Pancreas (tissue), 10 donors: ENCODE results near the gene OCRL. TPM values are rescaled to one million over a fixed set of nuclear protein-coding genes. Genes with fewer than 3 reads are reported as not detected.

Experiments used
- ATAC-seq, 4 donors: fragments of 200-7000 bp; cut with Tn5 transposase; one replicate each; pipeline versions ENCODE4 v1.8.0 to v1.9.1; 2020; ENCODE audit warnings: mild to moderate bottlenecking in 4 of 4, moderate library complexity in 4 of 4
- DNase-seq, 6 donors: peaks; one replicate each; pipeline ENCODE4 v3.0.0-alpha.2; 2020
- FAIRE-seq: peaks from 2 replicates; lab custom pipeline; 2012; peaks lifted over from hg19 to GRCh38; lab: Jason Lieb, UNC
- H3K27ac ChIP-seq, 4 donors: fragments of 200-600 bp; sonication (generic); 1 replicate in 3 of 4; 2 replicates in 1 of 4; pipeline versions ENCODE4 v1.5.0 to v1.8.0; 2020
- H3K27me3 ChIP-seq, 4 donors: fragments of 200-600 bp; one replicate each; pipeline ENCODE4 v1.8.0; 2021
- H3K36me3 ChIP-seq, 3 donors: fragments of 200-600 bp; sonication (generic) in 1 of 3; one replicate each; pipeline versions ENCODE4 v1.5.0 to v1.8.0; 2020 to 2021
- H3K4me1 ChIP-seq, 3 donors: fragments of 200-600 bp; one replicate each; pipeline ENCODE4 v1.8.0; 2021
- H3K4me3 ChIP-seq, 4 donors: fragments of 200-600 bp; sonication (generic) in 2 of 4; one replicate each; pipeline versions ENCODE4 v1.5.0 to v1.8.0; 2020 to 2021
- H3K9me3 ChIP-seq, 4 donors: fragments of 200-600 bp; one replicate each; pipeline ENCODE4 v1.8.0; 2021
- WGBS, 2 donors: extraction: QIAGEN DNeasy Blood & Tissue Kit; methylation state at CpG; one replicate each; pipeline ENCODE4 v1.1.7; 2013; 5-methylcytosine and 5-hydroxymethylcytosine counted together
- intact Hi-C, 3 donors: fragments of 100-400 bp; cut with DNase I; formaldehyde crosslinking; loops; one replicate each; pipeline versions ENCODE4 v1.11.1 to v1.14.2; 2022
- polyA plus RNA-seq, 2 donors: library from polyadenylated mRNA; stranded (reverse); fragments of 200-250 nt; gene quantifications; one replicate each; pipeline ENCODE4 v1.2.3, GENCODE V29; 2013
- total RNA-seq, 6 donors: library from RNA; stranded (reverse); fragmentation: NEBNext Ultra II Directional in 4 of 6; extraction: Animal tissue kit (Norgen Biotek cat#: 25700) in 4 of 6; gene quantifications; one replicate each; pipeline versions ENCODE4 v1.2.1 to v1.2.4, GENCODE V29; 2021 to 2023
- TF ChIP-seq, protein P1 (sequence below), 4 donors: fragments of 200-600 bp; sonication (generic) in 3 of 4; IDR thresholded peaks; one replicate each; pipeline versions ENCODE4 v1.5.0 to v1.8.0; 2021; ENCODE audit warnings: antibody characterized with exemption in 4 of 4
- donor health status: healthy with polysubstance abuse.
- donor health status: DM: no; HTN: no; CAD: no; lungs with moderate emphysema.
- donor health status: DM: no; HTN: no; CAD: no.
- donor health status: control.
- donor health status: control.
- donor health status: Bipolar disorder and iron deficiency.
- donor health status: DM: yes; HTN: yes; CAD: no.
- donor health status: DM: no; HTN: no; CAD: no.
- donor health status: DM: no; HTN: no; CAD: no.
- donor health status: DM: yes; HTN: yes; CAD: no.

OCRL gene
- total and polyA plus RNA-seq, 8 donors = 6.9 to 16.2 (median 9.7) TPM

DNA sequence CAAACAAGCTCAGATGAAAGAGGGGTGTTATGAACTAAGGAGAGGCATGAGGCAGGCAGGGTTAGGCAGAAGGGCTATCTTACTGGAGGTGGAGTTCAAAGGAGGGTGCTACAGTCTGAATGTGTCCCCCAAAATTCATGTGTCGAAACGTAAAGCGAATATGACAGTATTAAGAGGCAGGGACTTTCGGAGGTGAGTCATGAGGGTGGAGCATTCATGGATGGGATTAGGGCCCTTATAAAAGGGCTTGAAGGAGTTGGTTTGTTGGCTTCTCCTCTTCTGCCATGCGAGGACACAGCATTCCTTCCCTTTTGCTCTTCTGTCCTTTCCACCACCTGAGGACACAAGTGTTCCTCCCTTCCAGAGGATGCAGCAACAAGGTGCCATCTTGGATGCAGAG is 91.8 kb downstream of the OCRL start:
- no peak for DNase-seq
- Histone ChIP-seq H3K4me3 (no peak overlapping the region), H3K9me3 (no peaks in the 10 kb centered on the region), H3K27ac (no peak overlapping the region), H3K27me3 (no peaks in the 10 kb centered on the region), H3K4me1 (no peaks in the 10 kb centered on the region), H3K36me3 (no peaks in the 10 kb centered on the region)
- ATAC-seq = no peak
- intact Hi-C loops = loop anchor here in 1 of 3 donors (10.0 kb wide), 1 partner anchor 93 kb away; no protein-coding TSS in a partner anchor
- WGBS, 2 donors = 81 to 83% methylated on average over 5 of the region's 5 CpGs
- TF ChIP-seq, protein P1, sequence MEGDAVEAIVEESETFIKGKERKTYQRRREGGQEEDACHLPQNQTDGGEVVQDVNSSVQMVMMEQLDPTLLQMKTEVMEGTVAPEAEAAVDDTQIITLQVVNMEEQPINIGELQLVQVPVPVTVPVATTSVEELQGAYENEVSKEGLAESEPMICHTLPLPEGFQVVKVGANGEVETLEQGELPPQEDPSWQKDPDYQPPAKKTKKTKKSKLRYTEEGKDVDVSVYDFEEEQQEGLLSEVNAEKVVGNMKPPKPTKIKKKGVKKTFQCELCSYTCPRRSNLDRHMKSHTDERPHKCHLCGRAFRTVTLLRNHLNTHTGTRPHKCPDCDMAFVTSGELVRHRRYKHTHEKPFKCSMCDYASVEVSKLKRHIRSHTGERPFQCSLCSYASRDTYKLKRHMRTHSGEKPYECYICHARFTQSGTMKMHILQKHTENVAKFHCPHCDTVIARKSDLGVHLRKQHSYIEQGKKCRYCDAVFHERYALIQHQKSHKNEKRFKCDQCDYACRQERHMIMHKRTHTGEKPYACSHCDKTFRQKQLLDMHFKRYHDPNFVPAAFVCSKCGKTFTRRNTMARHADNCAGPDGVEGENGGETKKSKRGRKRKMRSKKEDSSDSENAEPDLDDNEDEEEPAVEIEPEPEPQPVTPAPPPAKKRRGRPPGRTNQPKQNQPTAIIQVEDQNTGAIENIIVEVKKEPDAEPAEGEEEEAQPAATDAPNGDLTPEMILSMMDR (IDR thresholded peaks at IDR 0.05) = no peak
- FAIRE-seq = no peak

GRCh38 chrX:129632443-129632842 is 92.4 kb downstream of the OCRL start:
- H3K27me3 ChIP-seq = no peaks in the 10 kb centered on the region
- no peaks in the 10 kb centered on the region for H3K9me3 ChIP-seq
- TF ChIP-seq, protein P1 (IDR thresholded peaks at IDR 0.05) = no peak
- ATAC-seq (no peak), FAIRE-seq (no peak), DNase-seq (no peak)
- intact Hi-C loops = loop anchor here in 1 of 3 donors (10.0 kb wide), 1 partner anchor 92 kb away; no protein-coding TSS in a partner anchor
- WGBS, 2 donors = 61 to 64% methylated on average over 7 of the region's 7 CpGs
- no peaks in the 10 kb centered on the region for H3K4me1 ChIP-seq
- no peak overlapping the region for H3K4me3 ChIP-seq
- H3K36me3 ChIP-seq = no peaks in the 10 kb centered on the region
- H3K27ac ChIP-seq = no peak overlapping the region

GRCh38 chrX:129634541-129634940 is 94.5 kb downstream of the OCRL start:
- Histone ChIP-seq H3K4me3 (no peak overlapping the region), H3K36me3 (no peaks in the 10 kb centered on the region), H3K27me3 (no peaks in the 10 kb centered on the region), H3K4me1 (no peaks in the 10 kb centered on the region), H3K27ac (no peak overlapping the region), H3K9me3 (no peaks in the 10 kb centered on the region)
- intact Hi-C loops = loop anchor here in 1 of 3 donors (10.0 kb wide), 1 partner anchor 90 kb away; no protein-coding TSS in a partner anchor
- ATAC-seq (no peak), DNase-seq (no peak), FAIRE-seq (no peak)
- TF ChIP-seq, protein P1 (IDR thresholded peaks at IDR 0.05) = no peak
- 42 to 52% methylated on average over 7 of the region's 7 CpGs for WGBS, 2 donors

GRCh38 chrX:129636175-129636681 is 96.2 kb downstream of the OCRL start:
- Histone ChIP-seq H3K9me3 (no peaks in the 10 kb centered on the region), H3K27me3 (no peaks in the 10 kb centered on the region), H3K27ac (no peak overlapping the region), H3K4me1 (no peaks in the 10 kb centered on the region), H3K36me3 (no peaks in the 10 kb centered on the region), H3K4me3 (no peak overlapping the region)
- DNase-seq (no peak), FAIRE-seq (no peak), ATAC-seq (no peak)
- intact Hi-C loops = loop anchor here in 1 of 3 donors (10.0 kb wide), 1 partner anchor 89 kb away; no protein-coding TSS in a partner anchor
- TF ChIP-seq, protein P1 (IDR thresholded peaks at IDR 0.05) = no peak
- 68 to 74% methylated on average over 8 of the region's 8 CpGs for WGBS, 2 donors
